Measurements from ENCODE around the gene SIL1. TPM values are rescaled to one million over a fixed set of nuclear protein-coding genes. Genes with fewer than 3 reads are reported as not detected.

The SIL1 gene
- polyA plus RNA-seq, 1 experiment = 90.5 TPM

DNA sequence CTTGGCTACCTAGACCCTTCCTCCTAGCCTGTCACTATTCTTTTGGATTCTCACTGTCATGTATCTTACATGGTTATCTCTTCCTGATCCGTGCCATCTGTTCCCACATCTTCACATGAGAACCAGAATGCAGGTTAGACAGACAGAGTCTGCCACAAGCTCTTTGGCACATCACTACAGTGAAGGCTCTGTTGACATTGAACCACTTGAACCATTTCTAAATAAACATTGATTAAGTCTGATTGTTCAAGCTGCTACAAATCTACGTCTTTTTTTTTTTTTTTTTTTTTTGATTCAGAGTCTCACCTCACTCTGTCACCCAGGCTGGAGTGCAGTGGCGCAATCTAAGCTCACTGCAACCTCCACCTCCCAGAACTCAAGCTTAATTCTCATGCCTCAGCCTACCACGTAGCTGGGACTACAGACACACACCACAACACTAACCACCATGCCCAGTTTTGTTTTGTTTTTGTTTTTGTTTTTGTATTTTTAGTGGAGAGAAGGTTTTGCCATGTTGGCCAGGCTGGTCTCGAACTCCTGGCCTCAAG is 237.9 kb downstream of the SIL1 start:
- Histone ChIP-seq H3K27me3 (ENCODE audit: control insufficient read depth, insufficient read depth, low read length) (no peaks in the 10 kb centered on the region), H3K36me3 (ENCODE audit: control insufficient read depth, insufficient read depth, low read length) (no peaks in the 10 kb centered on the region), H3K4me3 (ENCODE audit: low read depth, low read length) (no peak overlapping the region)
- TF ChIP-seq, protein P1, sequence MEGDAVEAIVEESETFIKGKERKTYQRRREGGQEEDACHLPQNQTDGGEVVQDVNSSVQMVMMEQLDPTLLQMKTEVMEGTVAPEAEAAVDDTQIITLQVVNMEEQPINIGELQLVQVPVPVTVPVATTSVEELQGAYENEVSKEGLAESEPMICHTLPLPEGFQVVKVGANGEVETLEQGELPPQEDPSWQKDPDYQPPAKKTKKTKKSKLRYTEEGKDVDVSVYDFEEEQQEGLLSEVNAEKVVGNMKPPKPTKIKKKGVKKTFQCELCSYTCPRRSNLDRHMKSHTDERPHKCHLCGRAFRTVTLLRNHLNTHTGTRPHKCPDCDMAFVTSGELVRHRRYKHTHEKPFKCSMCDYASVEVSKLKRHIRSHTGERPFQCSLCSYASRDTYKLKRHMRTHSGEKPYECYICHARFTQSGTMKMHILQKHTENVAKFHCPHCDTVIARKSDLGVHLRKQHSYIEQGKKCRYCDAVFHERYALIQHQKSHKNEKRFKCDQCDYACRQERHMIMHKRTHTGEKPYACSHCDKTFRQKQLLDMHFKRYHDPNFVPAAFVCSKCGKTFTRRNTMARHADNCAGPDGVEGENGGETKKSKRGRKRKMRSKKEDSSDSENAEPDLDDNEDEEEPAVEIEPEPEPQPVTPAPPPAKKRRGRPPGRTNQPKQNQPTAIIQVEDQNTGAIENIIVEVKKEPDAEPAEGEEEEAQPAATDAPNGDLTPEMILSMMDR (IDR thresholded peaks at IDR 0.05; ENCODE audit: insufficient read depth, low read depth, low read length) = no peak
- POLR2A ChIA-PET = no interaction called here
- DNase-seq (ENCODE audit: low read depth) = no peak
- CTCF ChIA-PET = no interaction called here

DNA sequence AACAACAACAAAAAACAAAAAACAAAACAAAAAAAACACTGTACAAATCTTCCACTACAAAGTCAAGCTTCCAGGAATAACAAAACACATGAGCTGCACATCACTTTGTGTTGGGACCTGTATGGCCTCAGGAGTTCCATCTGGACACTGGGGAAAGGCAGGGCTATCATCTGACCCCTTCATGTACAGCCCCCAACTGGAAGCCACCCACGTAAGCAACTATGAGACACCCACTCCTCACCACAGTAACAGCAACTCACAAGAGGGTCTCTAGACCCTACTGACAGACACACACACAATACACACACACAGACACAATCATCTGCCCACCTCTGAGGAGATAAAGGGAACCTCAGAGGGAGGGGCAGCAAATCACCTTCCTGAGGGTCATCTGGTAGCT is 241.4 kb downstream of the SIL1 start:
- ChIA-PET POLR2A (no interaction called here), CTCF (no interaction called here)
- TF ChIP-seq, protein P1 (IDR thresholded peaks at IDR 0.05; ENCODE audit: insufficient read depth, low read depth, low read length) = no peak
- DNase-seq (ENCODE audit: low read depth) = no peak
- Histone ChIP-seq H3K27me3 (ENCODE audit: control insufficient read depth, insufficient read depth, low read length) (no peaks in the 10 kb centered on the region), H3K36me3 (ENCODE audit: control insufficient read depth, insufficient read depth, low read length) (no peaks in the 10 kb centered on the region; the same call in 1 of the 2 replicates), H3K4me3 (ENCODE audit: low read depth, low read length) (no peak overlapping the region)

DNA sequence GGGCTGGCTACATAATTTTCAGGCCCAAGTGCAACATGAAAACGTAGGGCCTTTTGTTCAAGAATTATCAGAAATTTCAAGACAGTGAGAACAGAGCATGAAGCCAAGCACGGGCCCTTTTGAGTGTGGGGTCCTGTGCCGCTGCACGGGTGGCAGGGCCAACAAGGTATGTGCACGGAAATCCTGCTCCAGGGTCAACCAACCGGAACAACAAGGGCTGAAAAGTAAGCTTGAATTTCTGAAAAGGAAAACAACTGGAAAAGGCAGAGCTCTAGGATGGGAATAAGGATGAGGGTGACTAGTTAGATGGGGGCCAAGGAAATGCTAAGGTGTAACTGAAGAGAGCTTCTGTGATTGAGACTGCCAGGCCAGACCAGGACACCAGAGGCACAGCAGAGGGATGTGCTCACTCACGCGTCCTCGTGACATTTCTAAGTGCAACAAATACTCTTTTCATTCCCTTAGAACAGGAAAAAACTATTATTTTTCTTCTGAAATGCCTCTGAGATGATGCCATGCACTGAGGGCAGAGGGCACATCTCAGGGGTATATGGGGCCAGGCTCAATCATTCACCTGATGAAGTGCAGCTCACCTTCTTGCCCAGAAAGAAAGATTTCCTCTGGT is 242.4 kb downstream of the SIL1 start:
- DNase-seq (ENCODE audit: low read depth) = no peak
- no peak overlapping the region for H3K4me3 ChIP-seq (ENCODE audit: low read depth, low read length)
- no peaks in the 10 kb centered on the region; the same call in 1 of the 2 replicates for H3K36me3 ChIP-seq (ENCODE audit: control insufficient read depth, insufficient read depth, low read length)
- TF ChIP-seq, protein P1 (IDR thresholded peaks at IDR 0.05; ENCODE audit: insufficient read depth, low read depth, low read length) = no peak
- ChIA-PET CTCF (interaction anchor here (1.0 kb wide), 1 partner anchor 11 kb away, joined by 4 read pairs; no protein-coding TSS in a partner anchor), POLR2A (no interaction called here)
- H3K27me3 ChIP-seq (ENCODE audit: control insufficient read depth, insufficient read depth, low read length) = no peaks in the 10 kb centered on the region

DNA sequence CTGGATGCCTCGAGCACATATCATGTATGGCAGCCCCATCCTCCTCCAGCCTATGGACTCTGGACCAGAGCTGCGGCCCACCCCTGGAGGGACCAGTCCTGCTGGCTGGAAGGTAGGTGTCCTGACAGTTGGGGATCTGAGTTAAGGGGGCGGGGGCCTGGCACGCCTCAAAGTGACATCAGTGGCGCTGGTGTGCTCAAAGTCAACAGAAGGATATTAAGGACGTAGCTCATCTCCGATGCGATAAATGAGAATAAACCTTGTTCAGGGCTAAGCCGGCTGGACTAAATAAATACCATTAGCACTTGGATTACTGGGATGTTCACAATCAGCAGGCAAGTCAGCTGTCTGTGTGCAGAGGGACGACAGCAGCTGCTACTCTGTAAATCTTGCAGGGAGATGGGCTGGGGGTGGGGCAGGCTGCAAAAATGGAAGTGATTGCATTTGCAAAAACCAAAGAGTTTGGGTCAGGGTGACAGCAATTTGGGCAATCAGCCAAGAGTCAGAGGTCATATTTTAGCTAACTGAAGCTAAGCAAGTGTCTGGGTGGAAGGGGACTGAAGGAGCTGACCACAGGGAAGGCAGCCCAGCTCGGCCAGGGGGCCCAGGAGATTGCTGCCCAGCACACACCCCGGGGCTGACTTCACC is 243.0 kb downstream of the SIL1 start:
- TF ChIP-seq, protein P1 (IDR thresholded peaks at IDR 0.05; ENCODE audit: insufficient read depth, low read depth, low read length) = no peak
- peaks cover 1% of the 10 kb centered on the region; the same call in 1 of the 2 replicates for H3K36me3 ChIP-seq (ENCODE audit: control insufficient read depth, insufficient read depth, low read length)
- H3K27me3 ChIP-seq (ENCODE audit: control insufficient read depth, insufficient read depth, low read length) = no peaks in the 10 kb centered on the region
- DNase-seq (ENCODE audit: low read depth) = no peak
- ChIA-PET CTCF (interaction anchor here (1.0 kb wide), 1 partner anchor 12 kb away, joined by 4 read pairs; no protein-coding TSS in a partner anchor), POLR2A (no interaction called here)
- H3K4me3 ChIP-seq (ENCODE audit: low read depth, low read length) = no peak overlapping the region

DNA sequence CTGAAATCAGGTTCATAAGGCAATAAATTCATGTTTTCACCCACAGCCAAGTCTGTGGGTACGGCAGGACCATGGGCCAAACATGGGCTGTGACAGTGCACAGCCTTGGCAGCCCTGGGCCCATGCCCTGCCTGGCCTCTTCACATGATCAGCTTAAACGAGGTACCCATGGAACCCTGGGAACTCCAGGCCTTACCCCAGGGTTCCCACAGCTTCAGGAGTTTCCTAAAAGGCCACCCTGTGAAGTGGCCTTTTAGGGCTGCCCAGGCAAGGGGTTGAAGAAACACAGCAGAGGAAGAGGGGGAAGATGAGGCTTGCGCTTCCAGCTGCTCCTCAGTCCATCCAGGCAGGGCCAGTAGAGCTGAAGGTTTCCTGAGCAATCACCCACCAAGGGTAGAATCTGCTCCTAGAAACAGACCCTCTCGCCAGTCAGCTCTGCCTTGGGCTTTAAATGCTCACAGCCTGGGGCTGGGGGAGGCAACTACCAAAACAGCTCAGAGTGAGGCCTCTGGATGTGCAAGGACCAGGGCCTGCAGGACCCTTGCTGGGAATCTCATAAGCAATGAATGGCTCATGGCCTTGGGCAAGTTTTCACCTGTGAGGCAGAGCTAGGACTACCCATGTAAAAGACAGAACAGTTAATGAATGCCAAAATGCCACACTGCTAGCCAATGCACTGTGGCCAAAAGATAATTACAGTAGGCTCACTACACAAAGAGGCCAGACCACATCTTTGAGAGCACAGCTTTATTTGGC is 243.7 kb downstream of the SIL1 start:
- POLR2A ChIA-PET = no interaction called here

More for the DNA sequence above, 243.7 kb downstream of the SIL1 start:
- no peak for DNase-seq (ENCODE audit: low read depth)
- TF ChIP-seq, protein P1 (IDR thresholded peaks at IDR 0.05; ENCODE audit: insufficient read depth, low read depth, low read length) = no peak
- CTCF ChIA-PET = interaction anchor here (1.0 kb wide), 1 partner anchor 13 kb away, joined by 4 read pairs; no protein-coding TSS in a partner anchor
- no peaks in the 10 kb centered on the region for H3K27me3 ChIP-seq (ENCODE audit: control insufficient read depth, insufficient read depth, low read length)
- no peak overlapping the region for H3K4me3 ChIP-seq (ENCODE audit: low read depth, low read length)
- H3K36me3 ChIP-seq (ENCODE audit: control insufficient read depth, insufficient read depth, low read length) = peaks cover 1% of the 10 kb centered on the region; the same call in 1 of the 2 replicates

All from BJ (cell line).